MM.1S (cell line): ENCODE data around the gene GPR158.
"Not testable (repeated sequence)": the region's sequence is repeated elsewhere in the genome, so short reads cannot be mapped to it uniquely, and the experiment has no call there.

Experiments used
- CTCF ChIP-seq: fragments of 300-600 bp; sonication (generic); IDR thresholded peaks from 2 replicates; pipeline ENCODE4 v1.5.1; 2016; ENCODE audit warnings: antibody characterized with exemption, low read length, mixed read lengths
- EZH2 ChIP-seq: fragments of 300-600 bp; sonication (generic); optimal IDR thresholded peaks from 2 replicates; pipeline ENCODE3; 2017; ENCODE audit warnings: low read depth, mild to moderate bottlenecking, antibody characterized with exemption, low read length, mixed read lengths
- EZH2phosphoT487 ChIP-seq: fragments of 300-600 bp; sonication (generic); IDR thresholded peaks from 2 replicates; pipeline ENCODE4 v1.6.1; 2018; ENCODE audit warnings: antibody characterized with exemption, low read length

GRCh38 chr10:25382901-25383300 lies 208.1 kb downstream of the GPR158 start:
- not testable (repeated sequence) for TF ChIP-seq CTCF, EZH2, EZH2phosphoT487
